ENCODE data around the gene FAM13B. TPM values are rescaled to one million over a fixed set of nuclear protein-coding genes. Genes with fewer than 3 reads are reported as not detected.
A peak's percentile ranks its signal among the peaks of the same experiment; 100 is the strongest.
"Not testable (repeated sequence)": the region's sequence is repeated elsewhere in the genome, so short reads cannot be mapped to it uniquely, and the experiment has no call there.

Gene FAM13B
- total RNA-seq (2014; rRNA removed; shearing (Covaris generic)), result 6.1 and 10.4 TPM in 2 replicates
- polyA plus RNA-seq (2015; cell fraction: cytosol; rRNA removed), result 6.8 and 8.1 TPM in 2 replicates
- 30.5 and 35.1 TPM in 2 replicates for polyA plus RNA-seq (2015; cell fraction: nucleus; rRNA removed)

DNA sequence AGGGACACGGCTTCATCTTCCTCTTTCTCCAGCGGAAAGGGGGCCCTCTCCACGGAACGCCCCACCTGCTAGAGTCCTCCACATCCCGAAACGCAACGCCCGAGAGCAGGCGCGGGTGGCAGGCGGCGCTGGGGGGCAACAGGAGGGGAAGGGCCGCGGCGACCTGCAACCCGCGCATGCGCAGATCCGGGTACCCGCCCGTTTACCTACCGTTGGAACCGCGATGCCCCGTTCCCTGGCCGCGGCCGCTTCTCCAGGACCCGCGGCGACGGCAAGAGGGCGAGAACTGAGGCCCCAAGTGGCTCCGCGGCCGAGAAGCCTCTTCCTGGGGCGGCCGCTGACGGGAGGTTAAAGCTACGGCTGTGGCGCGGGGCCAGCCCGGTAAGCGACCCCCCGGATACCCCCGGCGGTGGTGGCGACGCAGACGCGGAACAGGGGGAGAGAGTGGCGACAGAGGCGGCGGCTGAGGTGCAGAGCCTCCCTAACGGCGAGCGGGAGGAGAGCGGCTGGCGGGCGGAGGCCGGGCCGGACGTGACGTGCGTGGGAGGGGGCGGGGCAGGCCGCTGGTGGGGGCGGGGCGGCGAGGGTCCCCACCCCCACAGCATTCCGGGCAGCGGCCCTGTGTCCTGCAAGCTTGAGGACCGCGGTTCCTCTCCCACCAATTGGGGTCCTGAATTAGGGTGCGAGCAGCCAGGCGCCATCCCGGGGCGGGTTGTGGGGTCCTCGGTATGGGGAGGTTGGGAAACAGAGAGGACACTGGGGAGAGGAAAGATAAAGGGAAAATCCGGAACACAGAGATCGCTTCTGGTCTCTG, at the start of gene FAM13B:
FAM13B (minus strand) TSS at position 508 of the 814 bp plus-strand sequence. CDS start 13,968 bp downstream, outside the sequence.
- peak; percentile 75 for DNase-seq (ENCODE audit: low read depth)

DNA sequence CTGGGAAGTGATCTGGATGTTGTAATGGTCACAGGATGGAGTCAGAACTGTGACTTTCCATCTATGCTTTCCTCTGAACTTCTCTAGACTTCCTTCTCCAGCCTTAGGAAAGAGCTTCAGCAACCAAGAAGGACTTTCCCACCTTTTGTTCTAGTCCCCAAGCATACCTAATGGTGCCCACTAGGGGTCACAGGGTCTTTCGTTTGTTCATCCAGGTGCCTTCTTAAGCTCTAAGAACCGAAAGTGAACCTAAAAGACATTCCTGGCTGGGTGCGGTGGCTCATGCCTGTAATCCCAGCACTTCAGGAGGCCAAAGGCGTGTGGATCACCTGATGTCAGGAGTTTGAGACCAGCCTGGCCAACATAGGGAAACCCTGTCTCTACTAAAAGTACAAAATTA, 49.2 kb upstream of the FAM13B start:
- DNase-seq (ENCODE audit: low read depth), result no peak

DNA sequence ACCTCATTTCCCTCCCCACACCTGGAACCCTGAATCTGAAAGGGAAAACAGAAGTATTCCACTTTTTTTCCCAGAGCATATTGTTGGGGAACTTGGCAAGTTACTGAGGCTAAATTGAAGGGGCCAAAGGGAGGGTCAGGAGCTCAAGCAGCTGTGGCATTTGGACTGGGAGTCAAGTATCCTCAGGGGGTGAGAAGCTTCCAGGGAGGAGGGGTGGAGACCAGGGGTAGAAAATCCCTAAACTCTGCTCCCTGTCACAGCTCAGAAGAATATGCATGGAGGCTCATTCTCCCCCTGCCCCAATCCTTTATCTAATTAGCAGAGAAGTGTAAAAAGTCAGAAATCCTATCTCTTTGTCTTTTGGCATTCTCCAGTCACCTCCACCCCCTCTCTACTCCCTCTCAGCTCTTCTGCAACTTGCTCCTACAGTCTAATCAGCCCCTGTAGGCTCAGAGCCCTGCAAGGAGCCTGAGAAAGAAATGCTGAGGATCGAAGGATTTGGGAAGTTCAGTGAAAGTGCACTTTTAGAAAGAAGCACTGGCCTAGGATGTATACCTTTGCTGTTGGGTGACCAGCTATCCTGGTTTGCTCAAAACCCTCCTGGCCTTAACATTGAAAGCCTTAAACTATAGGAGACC, 45.2 kb upstream of the FAM13B start:
- DNase-seq (ENCODE audit: low read depth), result no peak

DNA sequence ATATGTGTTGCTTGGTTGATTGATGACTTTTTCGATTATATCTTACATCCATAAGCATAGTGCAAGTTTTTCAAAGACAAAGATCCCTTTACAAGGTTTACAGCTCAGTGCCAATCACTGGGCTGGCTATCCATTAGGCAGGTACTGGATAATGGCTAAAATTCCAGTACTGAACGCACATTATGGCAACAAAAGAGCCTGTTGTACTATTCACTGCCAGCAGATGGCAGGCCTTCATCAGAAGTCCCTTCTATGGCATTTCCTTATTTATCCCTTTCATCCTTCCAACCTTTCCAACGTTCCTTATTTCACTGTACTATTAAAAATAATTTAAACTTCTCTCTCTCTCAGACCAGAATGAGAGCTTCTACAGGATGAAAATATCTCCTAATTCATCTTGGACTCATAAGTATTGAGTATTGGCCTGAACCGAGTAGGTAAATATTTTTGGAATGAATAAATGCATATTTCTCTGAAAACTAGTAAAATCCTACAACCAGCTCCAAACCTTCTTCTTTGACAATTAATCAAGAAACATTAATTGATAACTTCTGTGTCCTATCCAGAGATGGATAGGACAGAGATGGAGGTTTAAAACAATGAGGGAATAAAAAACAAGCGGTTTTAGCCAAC, 44.3 kb upstream of the FAM13B start:
- DNase-seq (ENCODE audit: low read depth), result peak; percentile 64

DNA sequence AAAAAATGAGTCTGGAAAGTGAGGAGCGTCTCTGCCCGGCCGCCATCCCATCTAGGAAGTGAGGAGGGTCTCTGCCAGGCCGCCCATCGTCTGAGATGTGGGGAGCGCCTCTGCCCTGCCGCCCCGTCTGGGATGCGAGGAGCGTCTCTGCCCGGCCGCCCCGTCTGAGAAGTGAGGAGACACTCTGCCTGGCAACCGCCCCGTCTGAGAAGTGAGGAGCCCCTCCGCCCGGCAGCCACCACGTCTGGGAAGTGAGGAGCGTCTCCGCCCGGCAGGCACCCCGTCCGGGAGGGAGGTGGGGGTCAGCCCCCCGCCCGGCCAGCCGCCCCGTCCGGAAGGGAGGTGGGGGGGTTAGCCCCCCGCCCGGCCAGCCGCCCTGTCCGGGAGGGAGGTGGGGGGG, 37.1 kb upstream of the FAM13B start:
- not testable (repeated sequence) for DNase-seq (ENCODE audit: low read depth)

DNA sequence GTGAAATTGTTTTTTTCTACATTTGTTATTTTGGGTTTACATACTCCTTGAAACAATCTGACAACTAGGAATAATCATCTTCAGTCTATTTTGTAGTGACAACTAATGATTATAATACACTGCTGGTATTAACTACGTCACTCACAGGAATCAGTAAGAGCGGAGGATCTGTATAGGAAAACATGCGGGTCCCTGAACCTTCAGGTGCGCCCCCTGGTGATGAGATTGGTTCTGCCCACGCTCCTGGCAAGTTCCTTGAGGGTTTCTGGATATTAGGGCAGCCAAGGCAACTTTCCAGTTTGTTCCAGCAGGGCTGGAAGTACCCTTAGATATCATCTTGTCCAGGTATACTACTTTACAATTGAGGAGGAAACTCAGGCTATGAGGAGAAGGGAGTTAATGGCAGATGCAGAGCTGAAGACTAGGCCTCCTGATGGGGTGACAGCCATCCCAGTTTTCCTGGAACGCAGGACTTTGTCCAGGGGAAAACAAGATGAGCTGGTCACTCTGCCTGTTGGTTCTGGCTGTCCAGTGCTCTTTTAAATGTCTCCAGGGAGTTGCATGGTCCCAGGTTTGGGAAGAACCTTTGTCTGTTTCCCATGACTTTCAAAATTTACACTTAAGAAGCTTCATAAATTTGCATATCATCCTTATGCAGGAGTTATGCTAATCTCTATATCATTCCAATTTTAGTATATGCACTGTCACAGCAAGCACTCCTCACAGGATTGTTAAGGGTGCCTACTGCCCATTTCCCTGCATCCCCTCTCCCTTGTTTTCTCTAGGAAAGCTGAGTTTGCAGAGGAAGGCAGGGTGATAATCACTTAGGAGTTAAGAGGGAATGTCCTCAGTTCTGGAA, 36.1 kb upstream of the FAM13B start:
- DNase-seq (ENCODE audit: low read depth), result peak; percentile 63

DNA sequence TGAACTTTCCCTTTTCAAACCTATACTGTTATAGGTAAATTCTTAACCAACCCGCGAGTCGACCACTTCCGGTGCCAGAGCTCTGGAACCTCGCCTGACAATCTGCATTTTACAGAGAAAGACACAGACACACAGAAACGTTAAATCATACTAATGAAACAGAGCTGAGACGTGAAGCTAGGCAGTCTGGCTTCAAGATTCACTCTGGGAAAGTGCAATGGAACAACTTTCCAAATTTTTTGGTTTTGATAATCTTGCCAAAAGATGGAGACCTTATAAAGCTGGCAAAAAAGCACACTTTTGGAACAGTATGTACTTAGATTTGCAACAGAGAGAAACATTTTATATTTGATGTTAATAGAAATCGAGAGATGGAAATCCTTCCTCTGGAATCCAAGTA, 35.1 kb upstream of the FAM13B start:
- no peak for DNase-seq (ENCODE audit: low read depth)

DNA sequence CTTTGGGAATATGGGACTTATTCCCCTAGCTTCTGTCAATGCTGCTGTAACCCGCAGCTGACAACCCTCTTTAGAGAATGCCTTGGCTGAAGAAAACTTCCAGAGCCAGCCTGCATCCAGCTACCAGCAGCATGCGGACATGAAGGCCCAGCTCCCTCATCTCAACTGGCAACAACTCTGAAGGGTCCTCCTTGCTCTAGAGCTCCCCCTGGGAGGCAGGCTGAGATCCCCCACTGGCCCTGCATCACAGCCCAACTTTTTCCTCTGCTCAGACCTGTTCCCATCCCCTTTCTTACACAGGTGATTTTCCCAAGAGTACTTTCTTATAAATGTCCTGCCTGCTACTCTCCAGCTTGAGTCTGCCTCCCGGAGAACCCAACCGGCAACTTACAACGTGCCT, 32.2 kb upstream of the FAM13B start:
- no peak for DNase-seq (ENCODE audit: low read depth)

DNA sequence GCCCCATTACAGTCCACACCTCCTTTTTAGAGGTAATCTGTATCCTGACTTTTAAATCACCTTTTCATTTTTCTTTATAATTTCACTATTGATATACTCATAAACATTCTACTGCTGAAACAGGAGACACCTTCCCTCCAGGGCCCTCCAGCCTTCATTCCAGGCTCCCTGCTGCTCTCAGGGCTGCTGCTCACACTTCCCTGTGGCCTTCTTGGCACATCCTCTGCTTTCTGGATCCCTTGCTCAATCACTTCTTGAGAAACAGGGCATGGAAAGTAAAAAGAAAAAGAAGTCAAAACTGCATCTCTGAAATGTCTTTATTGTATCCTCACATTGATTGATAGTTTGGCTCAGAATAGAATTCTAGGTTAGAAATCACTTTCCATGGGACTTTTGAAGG, 31.6 kb upstream of the FAM13B start:
- DNase-seq (ENCODE audit: low read depth), result no peak

DNA sequence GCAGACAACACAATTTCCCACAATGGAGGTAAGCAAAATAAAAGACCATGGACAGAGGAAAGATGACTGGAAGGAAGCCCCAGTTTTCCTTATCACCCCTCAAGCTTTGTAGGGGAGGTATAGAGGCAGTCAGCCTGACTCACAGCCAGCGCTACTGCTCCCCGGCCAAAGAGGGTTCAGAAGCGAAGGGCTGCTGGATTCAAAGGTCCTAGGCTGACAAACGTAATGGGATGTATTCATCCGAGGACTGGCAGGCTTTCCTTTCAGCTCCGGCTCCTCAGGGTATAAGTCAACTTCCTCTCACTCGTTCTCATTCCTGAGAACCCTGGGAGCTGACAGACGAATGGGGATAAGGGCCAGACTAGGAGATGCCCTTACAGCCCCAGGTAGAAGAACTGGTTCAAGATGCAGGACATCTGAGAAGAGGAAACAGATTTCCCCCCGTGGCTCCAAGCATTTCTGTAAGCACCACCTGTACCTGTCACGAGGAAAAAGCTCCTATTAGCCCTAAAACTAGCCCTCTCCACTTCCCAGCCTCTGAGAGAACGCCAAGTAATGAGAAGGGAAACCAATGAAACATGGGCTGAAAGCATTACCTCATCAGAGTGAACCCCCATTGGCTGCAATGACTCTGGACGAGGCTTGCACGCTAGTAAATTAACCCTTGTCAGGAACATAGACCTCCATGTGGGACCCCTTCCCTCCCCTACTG, 22.1 kb upstream of the FAM13B start:
- peak; percentile 57 for DNase-seq (ENCODE audit: low read depth)

DNA sequence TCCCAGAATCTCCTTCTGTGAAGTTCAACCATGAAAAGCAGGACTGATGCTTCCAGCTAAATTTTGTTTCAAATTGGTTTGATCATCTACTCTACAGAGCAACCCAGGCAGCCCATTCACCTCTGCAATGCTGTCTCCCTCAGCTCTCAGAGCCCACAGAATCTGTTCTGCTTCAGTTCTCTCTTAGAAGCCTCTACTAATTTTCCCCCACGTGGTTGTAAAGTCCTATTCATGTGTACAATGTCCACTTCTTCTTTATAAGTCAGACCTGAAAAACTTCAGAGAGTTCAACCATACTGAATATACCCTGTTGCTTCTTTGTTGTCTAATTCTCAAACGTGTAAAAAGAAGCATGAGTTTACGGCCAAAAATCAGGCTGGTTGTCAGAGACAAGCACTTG, 21.3 kb upstream of the FAM13B start:
- no peak for DNase-seq (ENCODE audit: low read depth)

DNA sequence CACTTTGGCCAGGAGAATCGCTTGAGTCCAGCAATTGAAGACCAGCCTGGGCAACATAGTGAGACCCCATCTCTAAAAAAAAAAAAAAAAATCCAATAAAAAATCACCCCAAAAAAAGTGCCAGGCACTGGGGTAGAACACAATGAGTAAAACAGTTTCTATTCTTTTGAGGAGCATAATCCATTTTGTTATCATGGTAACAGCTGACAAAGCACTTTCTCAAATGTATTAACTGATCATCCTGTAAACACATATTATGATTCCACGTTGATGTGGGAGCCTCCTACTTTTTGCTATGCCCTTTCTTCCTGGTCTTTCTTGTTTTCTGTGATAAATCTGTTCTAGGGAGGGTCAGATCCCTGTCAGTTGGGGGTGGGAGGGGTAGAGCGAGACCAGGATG, 20.7 kb upstream of the FAM13B start:
- DNase-seq (ENCODE audit: low read depth), result no peak

DNA sequence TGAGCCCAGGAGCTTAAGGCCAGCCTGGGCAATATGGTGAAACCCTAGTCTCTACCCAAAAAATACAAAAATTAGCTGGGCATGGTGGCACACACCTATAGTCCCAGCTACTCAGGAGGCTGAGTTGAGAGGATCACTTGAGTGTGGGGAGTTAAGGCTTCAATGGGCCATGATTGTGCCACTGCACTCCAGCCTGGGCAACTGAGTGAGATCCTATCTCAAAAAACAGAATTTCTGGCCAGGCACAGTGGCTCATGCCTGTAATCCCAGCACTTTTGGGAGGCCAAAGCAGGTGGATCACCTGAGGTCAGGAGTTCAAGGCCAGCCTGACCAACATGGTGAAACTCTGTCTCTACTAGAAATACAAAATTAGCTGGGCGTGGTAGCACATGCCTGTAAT, 19.8 kb upstream of the FAM13B start:
- DNase-seq (ENCODE audit: low read depth), result not testable (repeated sequence)

DNA sequence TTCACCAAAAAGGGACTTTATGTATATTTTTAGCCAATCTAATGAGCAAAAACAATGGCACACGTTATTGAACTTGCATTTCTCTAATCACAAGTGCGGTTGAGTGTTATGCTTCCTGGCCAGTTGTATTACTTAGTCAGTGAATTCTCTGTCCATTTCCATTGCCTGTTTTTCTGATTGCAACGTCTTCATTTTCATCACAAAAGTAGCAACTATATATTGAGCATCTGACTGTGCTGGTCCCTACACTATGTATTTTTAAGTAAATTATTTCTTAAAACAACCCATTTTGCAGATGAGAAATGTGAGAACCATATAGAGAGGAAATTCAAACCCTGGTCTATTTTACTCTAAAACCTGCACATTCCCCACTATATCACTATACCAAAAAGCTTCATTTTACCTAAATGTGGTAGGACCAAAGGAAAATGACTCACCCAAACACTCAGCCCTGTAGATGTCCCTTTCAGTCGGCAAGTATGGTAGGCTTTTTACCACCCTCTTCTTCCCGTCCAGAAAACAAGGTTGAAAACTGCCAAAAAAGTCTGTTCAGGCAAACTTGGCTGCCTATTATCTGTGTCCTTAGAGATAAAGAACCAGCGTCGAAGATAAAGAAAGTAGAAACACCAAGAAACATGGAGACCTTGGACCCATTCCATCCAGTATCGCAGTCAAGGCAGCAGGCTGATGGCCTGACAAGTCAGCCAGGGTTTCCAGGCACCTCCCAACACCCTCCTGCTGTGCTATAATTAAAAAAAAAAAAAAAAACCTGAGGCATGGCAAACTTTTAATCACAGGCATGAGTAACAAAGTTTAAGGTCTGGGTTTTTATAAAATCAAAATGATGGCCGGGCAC, 18.8 kb upstream of the FAM13B start:
- DNase-seq (ENCODE audit: low read depth), result no peak

DNA sequence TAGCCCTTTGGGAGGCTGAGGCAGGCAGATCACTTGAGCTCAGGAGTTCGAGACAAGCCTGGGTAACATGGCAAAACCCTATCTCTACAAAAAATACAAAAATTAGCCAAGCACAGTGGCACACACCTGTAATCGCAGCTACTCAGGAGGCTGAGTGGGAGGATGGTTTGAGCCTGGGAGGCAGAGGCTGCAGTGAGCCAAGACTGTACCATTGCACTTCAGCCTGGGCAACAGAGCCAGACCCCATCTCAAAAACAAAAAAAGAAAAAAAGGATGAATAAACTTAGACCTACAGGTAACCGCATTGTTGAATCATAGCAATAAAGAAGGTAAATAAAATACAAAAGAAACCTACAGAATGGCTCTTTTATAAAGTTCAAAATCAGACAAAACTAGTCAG, 12.4 kb upstream of the FAM13B start:
- not testable (repeated sequence) for DNase-seq (ENCODE audit: low read depth)

DNA sequence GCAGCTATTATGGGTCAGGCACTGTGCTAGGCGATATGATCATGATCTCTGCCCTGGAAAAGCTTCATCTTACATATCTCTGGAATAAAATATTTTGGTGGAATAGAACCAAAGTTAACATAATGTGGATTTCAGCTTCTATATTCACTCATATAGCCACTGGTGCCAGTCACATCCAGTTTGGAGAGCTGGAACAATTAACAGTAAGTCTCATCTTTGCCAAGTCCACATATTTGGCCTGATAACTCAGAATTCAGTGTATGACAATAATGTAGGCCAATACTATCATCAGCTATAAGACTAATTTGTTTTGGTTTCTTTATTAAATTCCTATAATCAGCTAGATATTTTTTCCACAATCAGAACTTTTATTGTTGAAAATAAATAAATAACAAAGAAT, 5.9 kb upstream of the FAM13B start:
- no peak for DNase-seq (ENCODE audit: low read depth)

DNA sequence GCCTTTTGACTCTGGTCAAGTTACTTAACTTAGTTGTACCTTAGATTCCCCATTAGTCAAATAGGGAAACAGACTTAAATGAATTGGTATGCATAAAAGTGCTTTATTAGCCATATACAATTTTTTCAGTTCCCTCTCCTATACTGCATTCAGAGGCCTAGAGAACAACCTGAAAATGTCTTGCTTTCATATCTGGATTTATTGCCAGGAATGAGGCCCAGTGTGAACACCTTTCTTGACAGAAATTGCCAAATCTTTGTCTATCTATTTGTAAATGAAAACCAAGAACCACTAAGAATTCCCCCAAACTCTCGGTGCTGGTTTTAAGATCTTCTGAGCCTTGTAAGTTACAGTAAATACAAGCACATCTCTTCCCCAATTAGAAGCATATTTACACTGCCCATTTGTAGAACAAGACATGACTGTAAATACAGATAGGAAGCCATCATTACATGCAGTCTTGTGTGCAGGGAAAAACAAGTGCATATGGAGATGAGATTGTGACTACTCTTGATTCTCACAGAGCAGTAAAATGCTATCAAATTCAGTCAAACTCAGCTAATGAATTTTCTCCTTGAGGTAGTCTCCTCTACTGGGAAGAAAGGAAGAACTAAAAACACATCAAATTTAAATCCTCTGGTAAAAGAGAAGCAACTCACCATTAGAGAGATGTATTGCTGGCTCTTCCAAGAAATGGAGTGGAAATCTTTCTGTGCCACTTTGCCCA, 5.2 kb upstream of the FAM13B start:
- no peak for DNase-seq (ENCODE audit: low read depth)

DNA sequence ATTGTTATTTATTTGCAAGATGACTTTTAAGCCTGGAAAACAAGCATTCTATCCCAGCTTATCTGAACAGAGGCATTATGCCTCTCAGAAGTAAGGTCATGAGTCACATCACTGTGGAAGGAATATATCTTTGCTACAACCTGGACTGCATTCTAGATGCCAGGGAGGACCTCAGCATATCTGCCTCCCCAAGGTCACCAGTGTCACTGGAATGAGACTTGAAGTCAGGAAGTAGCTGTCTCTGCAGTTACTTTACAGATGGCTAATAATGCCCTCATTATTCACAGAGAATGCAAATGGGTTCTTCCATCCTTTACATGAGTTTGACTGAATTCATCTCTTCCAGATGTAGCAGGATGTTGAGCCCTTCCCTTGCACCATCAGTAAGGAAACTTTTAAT, 4.4 kb upstream of the FAM13B start:
- DNase-seq (ENCODE audit: low read depth), result no peak

All from HT1080 (cell line).